ENCODE data around the gene TMEM123.

The TMEM123 gene

GRCh38 chr11:102452461-102453301, at the start of gene TMEM123:
TMEM123 (minus strand) TSS chr11:102452765; CDS start chr11:102452623, 142 bp downstream.
- Histone ChIP-seq H3K9ac (ENCODE audit: low read depth, low read length, poor library complexity, severe bottlenecking) (peak within 1 kb of the TSS; percentile 98), H3K79me2 (ENCODE audit: insufficient read depth, low read length) (peaks cover 58% of the 10 kb centered on the region), H3K9me3 (ENCODE audit: insufficient read depth, low read depth, low read length) (no peaks in the 10 kb centered on the region), H4K20me1 (ENCODE audit: insufficient read depth, low read length, poor library complexity, severe bottlenecking) (peaks cover 40% of the 10 kb centered on the region), H3K9me2 (replicated peaks; ENCODE audit: low read depth, low read length) (no peaks in the 10 kb centered on the region), H3F3A (ENCODE audit: low read depth) (peaks cover 5% of the 10 kb centered on the region), H3K27me3 (ENCODE audit: insufficient read depth, low read length, poor library complexity, severe bottlenecking) (peaks cover 8% of the 10 kb centered on the region), H3K4me3 (ENCODE audit: low read length, poor library complexity, severe bottlenecking) (peak within 1 kb of the TSS; percentile 96), H3K4me1 (ENCODE audit: insufficient read depth, low read length, poor library complexity, severe bottlenecking) (peaks cover 70% of the 10 kb centered on the region), H3K4me2 (ENCODE audit: low read depth, low read length, poor library complexity, severe bottlenecking) (peak within 1 kb of the TSS; percentile 96), H3K36me3 (ENCODE audit: insufficient read depth, low read length) (peaks cover 11% of the 10 kb centered on the region), H2AFZ (ENCODE audit: low read length) (peak within 1 kb of the TSS; percentile 58)
- no peak for TF ChIP-seq EZH2phosphoT487 (IDR thresholded peaks at IDR 0.05; ENCODE audit: borderline replicate concordance)

- no peaks in the 10 kb centered on the region for H4K20me1 ChIP-seq (ENCODE audit: insufficient read depth, low read length, poor library complexity, severe bottlenecking)
- peaks cover 2% of the 10 kb centered on the region for H3K4me1 ChIP-seq (ENCODE audit: insufficient read depth, low read length, poor library complexity, severe bottlenecking)
- H3K27me3 ChIP-seq (ENCODE audit: insufficient read depth, low read length, poor library complexity, severe bottlenecking): no peaks in the 10 kb centered on the region
- no peaks in the 10 kb centered on the region for H3K79me2 ChIP-seq (ENCODE audit: insufficient read depth, low read length)
- H3K9ac ChIP-seq (ENCODE audit: low read depth, low read length, poor library complexity, severe bottlenecking): no peak overlapping the region
- TF ChIP-seq EZH2phosphoT487 (IDR thresholded peaks at IDR 0.05; ENCODE audit: borderline replicate concordance): no peak
- no peak for TF ChIP-seq CTCF (conservative IDR thresholded peaks at IDR 0.05; ENCODE audit: low read length)
- no peak overlapping the region for H3K4me3 ChIP-seq (ENCODE audit: low read length, poor library complexity, severe bottlenecking)
- no peaks in the 10 kb centered on the region for H3K9me3 ChIP-seq (ENCODE audit: insufficient read depth, low read depth, low read length)
- no peak overlapping the region for H3K4me2 ChIP-seq (ENCODE audit: low read depth, low read length, poor library complexity, severe bottlenecking)
- H3K36me3 ChIP-seq (ENCODE audit: insufficient read depth, low read length): no peaks in the 10 kb centered on the region
- no peak overlapping the region for H2AFZ ChIP-seq (ENCODE audit: low read length)
- no peaks in the 10 kb centered on the region for H3K9me2 ChIP-seq (replicated peaks; ENCODE audit: low read depth, low read length)
- H3F3A ChIP-seq (ENCODE audit: low read depth): no peaks in the 10 kb centered on the region
Observed at GRCh38 chr11:102500829-102501228, 48.3 kb upstream of the TMEM123 start.

GRCh38 chr11:102499931-102500330, 47.4 kb upstream of the TMEM123 start:
- Histone ChIP-seq H3K79me2 (ENCODE audit: insufficient read depth, low read length) (no peaks in the 10 kb centered on the region), H3K9me2 (replicated peaks; ENCODE audit: low read depth, low read length) (no peaks in the 10 kb centered on the region), H3K4me3 (ENCODE audit: low read length, poor library complexity, severe bottlenecking) (no peak overlapping the region), H3K9ac (ENCODE audit: low read depth, low read length, poor library complexity, severe bottlenecking) (no peak overlapping the region), H3K4me1 (ENCODE audit: insufficient read depth, low read length, poor library complexity, severe bottlenecking) (peaks cover 6% of the 10 kb centered on the region), H3K27me3 (ENCODE audit: insufficient read depth, low read length, poor library complexity, severe bottlenecking) (no peaks in the 10 kb centered on the region), H3F3A (ENCODE audit: low read depth) (no peaks in the 10 kb centered on the region), H3K4me2 (ENCODE audit: low read depth, low read length, poor library complexity, severe bottlenecking) (no peak overlapping the region), H2AFZ (ENCODE audit: low read length) (no peak overlapping the region), H4K20me1 (ENCODE audit: insufficient read depth, low read length, poor library complexity, severe bottlenecking) (no peaks in the 10 kb centered on the region), H3K36me3 (ENCODE audit: insufficient read depth, low read length) (no peaks in the 10 kb centered on the region), H3K9me3 (ENCODE audit: insufficient read depth, low read depth, low read length) (no peaks in the 10 kb centered on the region)
- no peak for TF ChIP-seq CTCF (conservative IDR thresholded peaks at IDR 0.05; ENCODE audit: low read length)
- no peak for TF ChIP-seq EZH2phosphoT487 (IDR thresholded peaks at IDR 0.05; ENCODE audit: borderline replicate concordance)

All from Loucy (cell line).